Neural cell (in vitro differentiated cells): ENCODE data around the gene SNX27.

Source experiments
- CTCF ChIP-seq: fragments of 450-650 bp; IDR thresholded peaks from 2 replicates; pipeline ENCODE4 v1.5.1; 2014; ENCODE audit warnings: antibody characterized with exemption, mild to moderate bottlenecking, moderate library complexity; ENCODE audit not compliant: poor library complexity, severe bottlenecking
- EP300 ChIP-seq: fragments of 450-650 bp; conservative IDR thresholded peaks from 2 replicates; pipeline ENCODE4 v1.6.1; 2014; ENCODE audit warnings: antibody characterized with exemption, mild to moderate bottlenecking, moderate library complexity; ENCODE audit not compliant: poor library complexity, severe bottlenecking
- EZH2 ChIP-seq: fragments of 200-600, 300-800 bp; shearing (Covaris generic), sonication (generic); IDR thresholded peaks from 2 replicates; pipeline ENCODE4 v1.6.1; 2014; ENCODE audit warnings: antibody characterized with exemption, low read length, borderline replicate concordance, mild to moderate bottlenecking; ENCODE audit not compliant: insufficient read depth, poor library complexity, severe bottlenecking
- SMC3 ChIP-seq: fragments of 450-650 bp; conservative IDR thresholded peaks from 2 replicates; pipeline ENCODE4 v1.6.1; 2014; ENCODE audit warnings: antibody characterized with exemption, mild to moderate bottlenecking, moderate library complexity; ENCODE audit not compliant: poor library complexity

- TF ChIP-seq CTCF = no peak
- TF ChIP-seq SMC3 = no peak
- no peak for TF ChIP-seq EZH2
- TF ChIP-seq EP300 = no peak
Measured at GRCh38 chr1:151611288-151611790, 511 bp upstream of the SNX27 start.
